ENCODE data around the gene FANCB.

GRCh38 chrX:14817571-14817970 is 55.3 kb downstream of the FANCB start:
- TF ChIP-seq, protein P1, sequence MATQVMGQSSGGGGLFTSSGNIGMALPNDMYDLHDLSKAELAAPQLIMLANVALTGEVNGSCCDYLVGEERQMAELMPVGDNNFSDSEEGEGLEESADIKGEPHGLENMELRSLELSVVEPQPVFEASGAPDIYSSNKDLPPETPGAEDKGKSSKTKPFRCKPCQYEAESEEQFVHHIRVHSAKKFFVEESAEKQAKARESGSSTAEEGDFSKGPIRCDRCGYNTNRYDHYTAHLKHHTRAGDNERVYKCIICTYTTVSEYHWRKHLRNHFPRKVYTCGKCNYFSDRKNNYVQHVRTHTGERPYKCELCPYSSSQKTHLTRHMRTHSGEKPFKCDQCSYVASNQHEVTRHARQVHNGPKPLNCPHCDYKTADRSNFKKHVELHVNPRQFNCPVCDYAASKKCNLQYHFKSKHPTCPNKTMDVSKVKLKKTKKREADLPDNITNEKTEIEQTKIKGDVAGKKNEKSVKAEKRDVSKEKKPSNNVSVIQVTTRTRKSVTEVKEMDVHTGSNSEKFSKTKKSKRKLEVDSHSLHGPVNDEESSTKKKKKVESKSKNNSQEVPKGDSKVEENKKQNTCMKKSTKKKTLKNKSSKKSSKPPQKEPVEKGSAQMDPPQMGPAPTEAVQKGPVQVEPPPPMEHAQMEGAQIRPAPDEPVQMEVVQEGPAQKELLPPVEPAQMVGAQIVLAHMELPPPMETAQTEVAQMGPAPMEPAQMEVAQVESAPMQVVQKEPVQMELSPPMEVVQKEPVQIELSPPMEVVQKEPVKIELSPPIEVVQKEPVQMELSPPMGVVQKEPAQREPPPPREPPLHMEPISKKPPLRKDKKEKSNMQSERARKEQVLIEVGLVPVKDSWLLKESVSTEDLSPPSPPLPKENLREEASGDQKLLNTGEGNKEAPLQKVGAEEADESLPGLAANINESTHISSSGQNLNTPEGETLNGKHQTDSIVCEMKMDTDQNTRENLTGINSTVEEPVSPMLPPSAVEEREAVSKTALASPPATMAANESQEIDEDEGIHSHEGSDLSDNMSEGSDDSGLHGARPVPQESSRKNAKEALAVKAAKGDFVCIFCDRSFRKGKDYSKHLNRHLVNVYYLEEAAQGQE (IDR thresholded peaks at IDR 0.05; ENCODE audit: insufficient read depth in 1 of 2, low read depth in 2 of 2, low read length in 2 of 2), result no peak
- no peak for TF ChIP-seq TAF1 (IDR thresholded peaks at IDR 0.05; ENCODE audit: borderline replicate concordance, insufficient read depth, low read length)
- no peak for TF ChIP-seq POLR2AphosphoS5 (IDR thresholded peaks at IDR 0.05; ENCODE audit: low read depth, low read length)
- TF ChIP-seq FOXP2 (optimal IDR thresholded peaks at IDR 0.05; ENCODE audit: borderline replicate concordance, extremely low read depth, extremely low read length, insufficient read depth), result no peak

All from PFSK-1 (cell line).